GM12878 (cell line): ENCODE data around the gene ABHD1. TPM values are rescaled to one million over a fixed set of nuclear protein-coding genes. Genes with fewer than 3 reads are reported as not detected.

ENCODE experiments used
- ATAC-seq: fragments of 200-7000 bp; cut with Tn5 transposase; 3 replicates; pipeline ENCODE4 v1.9.1; 2020; ENCODE audit warnings: mild to moderate bottlenecking, moderate library complexity
- BruUV-seq: library from RNA; stranded (reverse); fragments of 400-500 nt; replicated peaks from 2 replicates; lab custom pipeline; 2021; lab: Mats Ljungman, UMichigan
- CTCF ChIA-PET: fragments of 300-600 bp; sonication (Branson Sonifier 250); formaldehyde crosslinking; extraction: SDS; loops from one replicate; lab custom pipeline; 2021; ENCODE audit warnings: inconsistent platforms; lab: Yijun Ruan, JAX
- POLR2A ChIA-PET: fragments of 350-600 bp; formaldehyde crosslinking; extraction: SDS; loops from one replicate; lab custom pipeline; 2021; ENCODE audit warnings: inconsistent platforms; lab: Charles Lee
- RAD21 ChIA-PET: fragments of 300-600 bp; sonication (Branson Sonifier 250); formaldehyde crosslinking; loops from one replicate; lab custom pipeline; 2023; ENCODE audit warnings: antibody characterized with exemption; ENCODE audit not compliant: unreplicated experiment; lab: Charles Lee
- SMC1A ChIA-PET: fragments of 300-600 bp; sonication (Branson Sonifier 250); formaldehyde crosslinking; loops from one replicate; lab custom pipeline; 2023; ENCODE audit not compliant: unreplicated experiment, uncharacterized antibody; lab: Charles Lee
- DNase-seq: peaks from one replicate; pipeline ENCODE4 v3.0.0-alpha.2; 2011; ENCODE audit warnings: low read depth, low spot score
- FAIRE-seq: peaks from 3 replicates; lab custom pipeline; 2011; peaks lifted over from hg19 to GRCh38; lab: Jason Lieb, UNC
- H2AFZ ChIP-seq: 2 replicates; pipeline ENCODE4 v1.6.0; 2011; ENCODE audit warnings: low read depth, low read length, control low read depth; ENCODE audit not compliant: control insufficient read depth
- H3K27ac ChIP-seq: 2 replicates; pipeline ENCODE4 v1.5.1; 2011; ENCODE audit warnings: control low read depth; ENCODE audit not compliant: control insufficient read depth, insufficient read depth
- H3K27me3 ChIP-seq, 2 experiments: replicated peaks in 1 of 2; 2 replicates each; pipeline versions ENCODE4 v1.6.0 to v1.6.1; 2011; ENCODE audit warnings: low read length in 1 of 2; ENCODE audit not compliant: control insufficient read depth in 2 of 2, insufficient read depth in 2 of 2
- H3K36me3 ChIP-seq, 2 experiments: 2 replicates each; pipeline ENCODE4 v1.5.1; 2011; ENCODE audit warnings: low read length in 1 of 2; ENCODE audit not compliant: control insufficient read depth in 2 of 2, insufficient read depth in 2 of 2
- H3K4me1 ChIP-seq: 2 replicates; pipeline ENCODE4 v1.6.1; 2011; ENCODE audit warnings: mild to moderate bottlenecking, low read length, moderate library complexity, mixed read lengths; ENCODE audit not compliant: control insufficient read depth, insufficient read depth
- H3K4me2 ChIP-seq: 2 replicates; pipeline ENCODE4 v1.6.0; 2011; ENCODE audit warnings: control low read depth; ENCODE audit not compliant: control insufficient read depth, insufficient read depth
- H3K4me3 ChIP-seq: fragments of 200-600 bp; sonication (generic); 2 replicates; pipeline ENCODE4 v1.5.1; 2016
- H3K79me2 ChIP-seq: 2 replicates; pipeline ENCODE4 v1.6.0; 2011; ENCODE audit warnings: low read length; ENCODE audit not compliant: control insufficient read depth, insufficient read depth
- H3K9ac ChIP-seq: 2 replicates; pipeline ENCODE4 v1.8.0; 2011; ENCODE audit warnings: low read length, control low read depth, mixed read lengths; ENCODE audit not compliant: control insufficient read depth, insufficient read depth
- H3K9me3 ChIP-seq: replicated peaks from 3 replicates; pipeline ENCODE4 v1.5.1; 2011; ENCODE audit warnings: mild to moderate bottlenecking, low read length; ENCODE audit not compliant: control insufficient read depth, insufficient read depth
- H4K20me1 ChIP-seq: 2 replicates; pipeline ENCODE4 v1.6.0; 2011; ENCODE audit not compliant: control insufficient read depth, insufficient read depth
- CBFB ChIP-seq: IDR thresholded peaks from 2 replicates; pipeline ENCODE4 v1.6.1; 2016; ENCODE audit warnings: antibody characterized with exemption, low read depth
- CREB1 ChIP-seq: IDR thresholded peaks from 2 replicates; pipeline ENCODE4 v1.6.1; 2012; ENCODE audit warnings: low read depth, mild to moderate bottlenecking, inconsistent platforms
- EED ChIP-seq: sonication (generic); IDR thresholded peaks from 2 replicates; pipeline ENCODE4 v1.6.1; 2016; ENCODE audit warnings: antibody characterized with exemption, low read depth
- EZH2 ChIP-seq: IDR thresholded peaks from 2 replicates; pipeline ENCODE4 v1.6.1; 2012; ENCODE audit warnings: low read depth, mild to moderate bottlenecking, control low read depth, inconsistent platforms, low read length, borderline replicate concordance; ENCODE audit not compliant: control insufficient read depth
- JUNB ChIP-seq: IDR thresholded peaks from 2 replicates; pipeline ENCODE4 v1.6.1; 2016; ENCODE audit warnings: antibody characterized with exemption, mild to moderate bottlenecking
- MXI1 ChIP-seq: fragments of 150-350 bp; IDR thresholded peaks from 2 replicates; pipeline ENCODE4 v1.6.1; 2011; ENCODE audit warnings: low read depth, mild to moderate bottlenecking, inconsistent platforms, low read length, improper control_type of control experiment
- YY1 ChIP-seq: IDR thresholded peaks from 2 replicates; pipeline ENCODE4 v1.6.1; 2011; ENCODE audit warnings: low read depth, mild to moderate bottlenecking, low read length
- WGBS: methylation state at CpG from one replicate; pipeline ENCODE4 v1.1.6; 2016; ENCODE audit warnings: low lambda C conversion rate; ENCODE audit not compliant: insufficient replicate concordance, insufficient coverage; ENCODE audit errors: missing lambda C conversion rate; 5-methylcytosine and 5-hydroxymethylcytosine counted together
- in situ Hi-C: fragments of 300-500 bp; cut with MboI; formaldehyde crosslinking; loops from 9 replicates; pipeline ENCODE4 v1.14.3; 2018; ENCODE audit warnings: mixed read lengths
- intact Hi-C: fragments of 100-400 bp; cut with micrococcal nuclease; formaldehyde crosslinking; loops from one replicate; pipeline ENCODE4 v1.14.2; 2022; ENCODE audit not compliant: unreplicated experiment
- polyA plus RNA-seq, 11 experiments: library from polyadenylated mRNA; depleted of rRNA in 4 of 11; unstranded in 6 of 11; stranded (reverse) in 5 of 11; fragments of >200 nt; fragmentation: Nextera tagmentation in 4 of 11; fragmentation: Illumina TruSeq in 1 of 11; extraction: Ambion mirVana in 4 of 11; extraction: Trizol in 1 of 11; gene quantifications; 1 replicate in 1 of 11; 2 replicates in 10 of 11; pipeline versions ENCODE4 v1.2.1 to v1.2.3, GENCODE V29; 2011 to 2016; ENCODE audit warnings: inconsistent platforms in 2 of 11, missing spikeins in 2 of 11, low read depth in 1 of 11
- total RNA-seq, 4 experiments: library from RNA; depleted of rRNA in 3 of 4; stranded (reverse); fragments of >200 nt in 3 of 4; fragmentation: Illumina TruSeq in 1 of 4; extraction: Trizol in 1 of 4; gene quantifications; 2 replicates each; pipeline versions ENCODE4 v1.2.1 to v1.2.3, GENCODE V29; 2013 to 2021
- TF ChIP-seq, protein P1 (sequence below): fragments of 450-650 bp; IDR thresholded peaks from 2 replicates; pipeline ENCODE4 v1.6.1; 2014; ENCODE audit warnings: mild to moderate bottlenecking

The ABHD1 gene
- total and polyA plus RNA-seq, 10 of the 15 experiments (the other 5 are each of a cell fraction or from before 2014, with no cell fraction given), result 0.04 to 0.35 (median 0.17) TPM; not detected in 2

DNA sequence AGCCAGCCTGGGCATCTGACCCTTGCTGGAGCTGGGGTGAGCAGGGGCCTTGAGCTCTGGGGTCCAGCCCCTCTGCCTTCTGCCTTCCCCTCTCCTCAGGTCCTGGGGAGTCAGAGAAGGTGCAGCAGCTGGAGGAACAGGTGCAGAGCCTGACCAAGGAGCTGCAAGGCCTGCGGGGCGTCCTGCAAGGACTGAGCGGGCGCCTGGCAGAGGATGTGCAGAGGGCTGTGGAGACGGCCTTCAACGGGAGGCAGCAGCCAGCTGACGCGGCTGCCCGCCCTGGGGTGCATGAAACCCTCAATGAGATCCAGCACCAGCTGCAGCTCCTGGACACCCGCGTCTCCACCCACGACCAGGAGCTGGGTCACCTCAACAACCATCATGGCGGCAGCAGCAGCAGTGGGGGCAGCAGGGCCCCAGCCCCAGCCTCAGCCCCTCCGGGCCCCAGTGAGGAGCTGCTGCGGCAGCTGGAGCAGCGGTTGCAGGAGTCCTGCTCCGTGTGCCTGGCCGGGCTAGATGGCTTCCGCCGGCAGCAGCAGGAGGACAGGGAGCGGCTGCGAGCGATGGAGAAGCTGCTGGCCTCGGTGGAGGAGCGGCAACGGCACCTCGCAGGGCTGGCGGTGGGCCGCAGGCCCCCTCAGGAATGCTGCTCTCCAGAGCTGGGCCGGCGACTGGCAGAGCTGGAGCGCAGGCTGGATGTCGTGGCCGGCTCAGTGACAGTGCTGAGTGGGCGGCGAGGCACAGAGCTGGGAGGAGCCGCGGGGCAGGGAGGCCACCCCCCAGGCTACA is 41.4 kb upstream of the ABHD1 start:
- BruUV-seq, result no TSS peak
- no peaks in the 10 kb centered on the region for H4K20me1 ChIP-seq
- ATAC-seq (no peak), DNase-seq (no peak)
- H3K36me3 ChIP-seq, result no peaks in the 10 kb centered on the region
- H3K27ac ChIP-seq, result peak overlapping the region; percentile 93
- H3K4me3 ChIP-seq, result peak overlapping the region; percentile 59
- H3K9ac ChIP-seq, result peak overlapping the region; percentile 74; the same call in 1 of the 2 replicates
- H3K27me3 ChIP-seq, result no peaks in the 10 kb centered on the region
- no peaks in the 10 kb centered on the region for H3K79me2 ChIP-seq
- H3K4me2 ChIP-seq, result peak overlapping the region; percentile 94
- ChIA-PET CTCF (interaction anchor here (0.9 to 8.6 kb wide), 9 partner anchors 9 to 240 kb away, joined by 3 to 85 read pairs (median 6); partner anchors contain the start of genes AGBL5, MAPRE3, MPV17 and OST4), SMC1A (interaction anchor here (0.5 to 3.6 kb wide), 4 partner anchors 10 to 1473 kb away, joined by 3 to 19 read pairs (median 8); partner anchors contain the start of genes AGBL5 and OST4), POLR2A (interaction anchor here (0.5 to 4.9 kb wide), 4 partner anchors 9 to 831 kb away, joined by 3 to 43 read pairs (median 16); partner anchors contain the start of genes AGBL5 and OST4)
- 97% methylated on average over 38 of the region's 38 CpGs for WGBS
- intact Hi-C loops, result loop anchor here (2.0 kb wide), 1 partner anchor 49 kb away; the partner anchor contains the start of gene TMEM214
- TF ChIP-seq EED (no peak), MXI1 (no peak), YY1 (no peak), CBFB (no peak), JUNB (no peak), CREB1 (no peak), EZH2 (no peak)
- TF ChIP-seq, protein P1, sequence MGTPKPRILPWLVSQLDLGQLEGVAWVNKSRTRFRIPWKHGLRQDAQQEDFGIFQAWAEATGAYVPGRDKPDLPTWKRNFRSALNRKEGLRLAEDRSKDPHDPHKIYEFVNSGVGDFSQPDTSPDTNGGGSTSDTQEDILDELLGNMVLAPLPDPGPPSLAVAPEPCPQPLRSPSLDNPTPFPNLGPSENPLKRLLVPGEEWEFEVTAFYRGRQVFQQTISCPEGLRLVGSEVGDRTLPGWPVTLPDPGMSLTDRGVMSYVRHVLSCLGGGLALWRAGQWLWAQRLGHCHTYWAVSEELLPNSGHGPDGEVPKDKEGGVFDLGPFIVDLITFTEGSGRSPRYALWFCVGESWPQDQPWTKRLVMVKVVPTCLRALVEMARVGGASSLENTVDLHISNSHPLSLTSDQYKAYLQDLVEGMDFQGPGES, result no peak
- TF ChIP-seq, all 136 proteins: peak for 0
- FAIRE-seq, result no peak
- H2AFZ ChIP-seq, result no peak overlapping the region
- peaks cover 26% of the 10 kb centered on the region for H3K4me1 ChIP-seq
- no peaks in the 10 kb centered on the region for H3K9me3 ChIP-seq
- RAD21 ChIA-PET, result interaction anchor here (0.8 to 2.3 kb wide), 6 partner anchors 10 to 113 kb away, joined by 3 to 22 read pairs (median 4); partner anchors contain the start of genes AGBL5 and OST4
- in situ Hi-C loops, result loop anchor here (10.0 kb wide), 1 partner anchor 117 kb away; no protein-coding TSS in a partner anchor
